ENCODE data around the gene RGS10. TPM values are rescaled to one million over a fixed set of nuclear protein-coding genes. Genes with fewer than 3 reads are reported as not detected.

Gene RGS10
- total RNA-seq, 1 experiment from 2014 or later = 10.6 TPM

GRCh38 chr10:119509909-119510451, 32.5 kb downstream of the RGS10 start:
- no peaks in the 10 kb centered on the region for H4K20me1 ChIP-seq (ENCODE audit: control insufficient read depth, insufficient read depth, insufficient read length)
- no peak overlapping the region for H3K23ac ChIP-seq (ENCODE audit: insufficient read length, low read depth, low read length)
- H3K27ac ChIP-seq (ENCODE audit: insufficient read length, low read depth, low read length) = no peak overlapping the region
- no peak for TF ChIP-seq CTCF (conservative IDR thresholded peaks at IDR 0.05)
- H3K9me3 ChIP-seq (ENCODE audit: control insufficient read depth, low read depth, low read length) = no peaks in the 10 kb centered on the region
- H4K91ac ChIP-seq (ENCODE audit: insufficient read length, low read depth, low read length) = no peak overlapping the region
- H3K27me3 ChIP-seq (ENCODE audit: insufficient read depth, low read length) = no peaks in the 10 kb centered on the region
- peaks cover 6 to 7% of the 10 kb centered on the region in 2 experiments; a peak in 3 of 4 replicates for H3K4me1 Mint-ChIP-seq
- H3K4ac ChIP-seq (ENCODE audit: low read depth, low read length) = no peak overlapping the region
- no peak overlapping the region for H3K4me3 Mint-ChIP-seq
- H2BK5ac ChIP-seq (ENCODE audit: insufficient read length, low read length) = no peak overlapping the region
- no peak overlapping the region for H4K5ac ChIP-seq (ENCODE audit: insufficient read length, low read depth, low read length)
- no peaks in the 10 kb centered on the region; a peak in 1 of 5 replicates for H3K9me3 Mint-ChIP-seq
- H3K56ac ChIP-seq (ENCODE audit: insufficient read length, low read depth, low read length) = no peak overlapping the region
- H3K4me2 ChIP-seq (ENCODE audit: insufficient read depth, insufficient read length, low read length) = no peak overlapping the region
- H3T11ph ChIP-seq (ENCODE audit: low read length) = no peak overlapping the region
- no peak overlapping the region for H4K8ac ChIP-seq (replicated peaks; ENCODE audit: insufficient read length, low read depth, low read length)
- WGBS (ENCODE audit: extremely low coverage, insufficient read length, low lambda C conversion rate) = no CpG with 5 or more reads among the region's 10 CpGs
- no peak overlapping the region for H2BK15ac ChIP-seq (ENCODE audit: low read depth, low read length)
- no peak overlapping the region for H2AFZ ChIP-seq (ENCODE audit: low read length)
- H2BK120ac ChIP-seq (ENCODE audit: low read depth, low read length, poor library complexity, severe bottlenecking) = no peak overlapping the region
- no peak overlapping the region for H2AK5ac ChIP-seq (ENCODE audit: insufficient read length, low read length)
- H2BK20ac ChIP-seq (ENCODE audit: low read depth, low read length, poor library complexity, severe bottlenecking) = no peak overlapping the region
- H3K79me1 ChIP-seq (ENCODE audit: insufficient read depth, low read depth, low read length, poor library complexity, severe bottlenecking) = no peaks in the 10 kb centered on the region
- no peak overlapping the region for H3K18ac ChIP-seq (ENCODE audit: insufficient read length, low read depth, low read length)
- H3K36me3 Mint-ChIP-seq (ENCODE audit: insufficient read depth in 1 of 3, low read depth in 3 of 3) = peaks cover 0 to 2% (median 0%) of the 10 kb centered on the region in 3 experiments; a peak in 2 of 7 replicates
- no peak overlapping the region; the same call in 1 of the 2 replicates for H3K14ac ChIP-seq (ENCODE audit: insufficient read depth, low read length)
- no peaks in the 10 kb centered on the region for H3K79me2 ChIP-seq (ENCODE audit: insufficient read depth, low read length)
- H3K27me3 Mint-ChIP-seq (ENCODE audit: low read depth) = no peaks in the 10 kb centered on the region; the same call in none of the 2 replicates
- no peak for DNase-seq
- H3K9ac ChIP-seq (ENCODE audit: extremely low read depth, insufficient read length, low read length) = no peak overlapping the region
- no peaks in the 10 kb centered on the region for H3K4me1 ChIP-seq (ENCODE audit: insufficient read depth, low read length)
- H2BK12ac ChIP-seq (ENCODE audit: insufficient read length, low read depth, low read length) = no peak overlapping the region
- no peak overlapping the region; a peak in 1 of 7 replicates for H3K27ac Mint-ChIP-seq
- no peaks in the 10 kb centered on the region for H3K23me2 ChIP-seq (ENCODE audit: insufficient read length, low read depth, low read length, poor library complexity, severe bottlenecking)
